H1 (cell line): Measurements from ENCODE around the gene PKMYT1. TPM values are rescaled to one million over a fixed set of nuclear protein-coding genes. Genes with fewer than 3 reads are reported as not detected.

Source experiments
- BRCA1 ChIP-seq: IDR thresholded peaks from 2 replicates; pipeline ENCODE4 v1.6.1; 2012; ENCODE audit warnings: low read depth, low read length, improper control_type of control experiment
- CBX8 ChIP-seq: fragments of 300-800, 300-1000 bp; sonication (generic); IDR thresholded peaks from 2 replicates; pipeline ENCODE4 v1.7.1; 2016; ENCODE audit warnings: low read depth, low read length, borderline replicate concordance
- CREB1 ChIP-seq: IDR thresholded peaks from 2 replicates; pipeline ENCODE4 v1.6.1; 2012; ENCODE audit warnings: inconsistent platforms
- EGR1 ChIP-seq: IDR thresholded peaks from 2 replicates; pipeline ENCODE4 v1.6.1; 2011; ENCODE audit warnings: low read depth, low read length, borderline replicate concordance
- EZH2 ChIP-seq: fragments of 200-600 bp; sonication (generic); IDR thresholded peaks from 2 replicates; pipeline ENCODE4 v1.7.1; 2012; ENCODE audit warnings: low read depth, mild to moderate bottlenecking, moderate library complexity, low read length, inconsistent platforms; ENCODE audit not compliant: severe bottlenecking
- GTF2F1 ChIP-seq: IDR thresholded peaks from 2 replicates; pipeline ENCODE4 v1.6.1; 2012; ENCODE audit warnings: low read depth, low read length, improper control_type of control experiment, borderline replicate concordance
- HDAC6 ChIP-seq: IDR thresholded peaks from one replicate; pipeline ENCODE4 v1.7.1; 2012; ENCODE audit warnings: low read depth, mild to moderate bottlenecking, inconsistent platforms, low read length, moderate library complexity
- JUN ChIP-seq: IDR thresholded peaks from 2 replicates; pipeline ENCODE4 v1.6.1; 2011; ENCODE audit warnings: low read depth, mild to moderate bottlenecking, improper control_type of control experiment, low read length
- PHF8 ChIP-seq: fragments of 200-600 bp; sonication (generic); conservative IDR thresholded peaks from 2 replicates; pipeline ENCODE4 v1.7.1; 2012; ENCODE audit warnings: low read depth, mild to moderate bottlenecking, inconsistent platforms, low read length, moderate library complexity
- POLR2AphosphoS5 ChIP-seq: IDR thresholded peaks from 2 replicates; pipeline ENCODE4 v1.6.1; 2011; ENCODE audit warnings: low read depth, low read length
- RAD21 ChIP-seq, 2 experiments: IDR thresholded peaks in 1 of 2; conservative IDR thresholded peaks in 1 of 2; 2 replicates each; pipeline ENCODE4 v1.6.1; 2011; ENCODE audit warnings: low read depth in 2 of 2, low read length in 2 of 2, improper control_type of control experiment in 1 of 2, inconsistent platforms in 1 of 2, mild to moderate bottlenecking in 1 of 2, moderate library complexity in 1 of 2
- RBBP5 ChIP-seq: IDR thresholded peaks from 2 replicates; pipeline ENCODE4 v1.7.1; 2012; ENCODE audit warnings: low read depth, mild to moderate bottlenecking, inconsistent platforms, low read length, moderate library complexity, borderline replicate concordance
- SIN3A ChIP-seq, 2 experiments: IDR thresholded peaks in 1 of 2; conservative IDR thresholded peaks in 1 of 2; 2 replicates each; pipeline ENCODE4 v1.6.1; 2011 to 2012; ENCODE audit warnings: low read length in 2 of 2, improper control_type of control experiment in 1 of 2, low read depth in 1 of 2, mild to moderate bottlenecking in 1 of 2
- SP2 ChIP-seq: IDR thresholded peaks from 2 replicates; pipeline ENCODE4 v1.6.1; 2012; ENCODE audit warnings: mild to moderate bottlenecking, low read length, inconsistent platforms
- SP4 ChIP-seq: IDR thresholded peaks from 2 replicates; pipeline ENCODE4 v1.6.1; 2012; ENCODE audit warnings: low read length, inconsistent platforms
- SUZ12 ChIP-seq: fragments of 200-600 bp; sonication (generic); IDR thresholded peaks from 2 replicates; pipeline ENCODE4 v1.6.1; 2012; ENCODE audit warnings: mild to moderate bottlenecking, inconsistent platforms, low read length, moderate library complexity, mixed read lengths
- TAF7 ChIP-seq: optimal IDR thresholded peaks from 2 replicates; pipeline ENCODE3; 2011; ENCODE audit warnings: low read depth, mild to moderate bottlenecking, inconsistent platforms, low read length, moderate library complexity, borderline replicate concordance
- USF2 ChIP-seq: IDR thresholded peaks from 2 replicates; pipeline ENCODE4 v1.6.1; 2011; ENCODE audit warnings: low read length, improper control_type of control experiment
- YY1 ChIP-seq: IDR thresholded peaks from 2 replicates; pipeline ENCODE4 v1.6.1; 2011; ENCODE audit warnings: low read depth, mild to moderate bottlenecking, low read length
- ZNF274 ChIP-seq: IDR thresholded peaks from 2 replicates; pipeline ENCODE4 v1.7.0; 2012; ENCODE audit warnings: low read length, borderline replicate concordance; ENCODE audit errors: extremely low read depth
- polyA plus RNA-seq, 7 experiments: library from polyadenylated mRNA; depleted of rRNA in 3 of 7; stranded (reverse) in 5 of 7; unstranded in 2 of 7; fragments of >200 nt in 5 of 7; fragments of 200-250 nt in 2 of 7; gene quantifications; 1 replicate in 5 of 7; 2 replicates in 1 of 7; 4 replicates in 1 of 7; pipeline versions ENCODE4 v1.2.1 to v1.2.3, GENCODE V29; 2011 to 2013; ENCODE audit warnings: missing spikeins in 2 of 7, mixed read lengths in 2 of 7
- total RNA-seq: library from RNA; stranded (reverse); fragmentation: NEBNext Ultra II Directional; extraction: Animal tissue kit (Norgen Biotek cat#: 25700); gene quantifications from 2 replicates; pipeline ENCODE4 v1.2.1, GENCODE V29; 2021
- TF ChIP-seq, protein P1 (sequence below): IDR thresholded peaks from 2 replicates; pipeline ENCODE4 v1.6.1; 2012; ENCODE audit warnings: inconsistent platforms

Gene PKMYT1
- total and polyA plus RNA-seq, 2 of the 8 experiments (the other 6 are each of a cell fraction or from before 2014, with no cell fraction given), result 74.7 to 85.2 TPM

DNA sequence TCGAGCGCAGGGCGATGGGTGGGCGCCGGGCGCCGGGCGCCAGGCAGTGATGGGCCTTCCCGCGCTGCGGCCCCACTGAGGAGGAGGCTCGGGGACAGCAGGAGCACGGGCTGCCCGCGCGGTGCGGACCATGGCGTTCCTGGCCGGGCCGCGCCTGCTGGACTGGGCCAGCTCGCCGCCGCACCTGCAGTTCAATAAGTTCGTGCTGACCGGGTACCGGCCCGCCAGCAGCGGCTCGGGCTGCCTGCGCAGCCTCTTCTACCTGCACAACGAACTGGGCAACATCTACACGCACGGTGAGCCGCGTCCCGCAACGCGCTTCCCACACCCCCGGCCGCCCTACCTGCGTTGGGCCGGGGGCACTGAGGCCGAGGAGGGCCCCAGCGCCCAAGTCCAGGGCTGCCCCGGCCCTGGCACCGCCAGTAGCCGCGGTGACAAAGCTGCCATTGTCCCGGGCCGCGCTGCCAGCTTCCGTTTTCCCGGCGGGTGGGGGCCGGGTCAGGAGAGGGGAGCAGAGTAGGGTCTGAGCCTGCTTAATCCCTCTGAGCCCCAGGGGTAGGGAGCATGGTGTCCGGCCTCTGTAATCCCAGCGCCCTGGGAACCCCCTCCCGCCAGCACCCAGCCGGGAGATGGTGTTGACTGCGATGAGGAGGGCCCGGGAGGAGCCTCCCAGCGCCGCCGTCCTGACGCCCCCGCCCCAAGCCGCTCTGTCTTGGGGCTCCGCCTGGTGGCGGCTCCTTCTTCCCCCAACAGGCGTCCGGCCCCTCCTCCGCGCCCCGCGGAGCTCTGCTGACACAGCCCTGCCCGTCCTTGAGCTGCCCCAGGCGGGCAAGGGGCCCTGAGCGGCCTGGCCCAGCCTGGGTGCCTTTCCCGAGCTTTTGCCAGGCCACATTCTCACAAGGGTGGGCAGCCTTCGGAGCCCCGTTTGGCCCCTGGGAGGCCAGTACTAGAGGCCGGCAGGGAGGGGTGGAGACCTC, 10.4 kb downstream of the PKMYT1 start (continued):
- TF ChIP-seq YY1, result no peak
- no peak for TF ChIP-seq HDAC6
- TF ChIP-seq JUN, result no peak
- no peak for TF ChIP-seq CBX8
- TF ChIP-seq SIN3A (conservative IDR thresholded peaks at IDR 0.05 in 1 of 2, IDR thresholded peaks at IDR 0.05 in 1 of 2; ENCODE audit: low read depth in 1 of 2, low read length in 2 of 2), result peak; percentile 75 to 80; a peak in 2 of 4 replicates
- no peak for TF ChIP-seq SP2
- TF ChIP-seq, protein P1, sequence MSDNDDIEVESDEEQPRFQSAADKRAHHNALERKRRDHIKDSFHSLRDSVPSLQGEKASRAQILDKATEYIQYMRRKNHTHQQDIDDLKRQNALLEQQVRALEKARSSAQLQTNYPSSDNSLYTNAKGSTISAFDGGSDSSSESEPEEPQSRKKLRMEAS, result no peak; the same call in 1 of the 2 replicates
- TF ChIP-seq PHF8, result 0 out of 2 replicates have a peak, but pooled peaks have one; percentile 7
- no peak for TF ChIP-seq SP4
- peak; percentile 96 for TF ChIP-seq EGR1
- no peak for TF ChIP-seq ZNF274
- no peak for TF ChIP-seq RBBP5
- no peak for TF ChIP-seq SUZ12
- TF ChIP-seq GTF2F1, result no peak
- TF ChIP-seq EZH2, result peak; percentile 35
- peak; percentile 28 to 43; a peak in 2 of 4 replicates for TF ChIP-seq RAD21 (IDR thresholded peaks at IDR 0.05 in 1 of 2, conservative IDR thresholded peaks at IDR 0.05 in 1 of 2; ENCODE audit: low read depth in 2 of 2, low read length in 2 of 2)
- no peak for TF ChIP-seq CREB1
- peak; percentile 56 for TF ChIP-seq TAF7
- no peak for TF ChIP-seq USF2
- TF ChIP-seq BRCA1, result no peak
- TF ChIP-seq POLR2AphosphoS5, result peak; percentile 18; the same call in 1 of the 2 replicates
